ENCODE data around the gene FGD5. TPM values are rescaled to one million over a fixed set of nuclear protein-coding genes. Genes with fewer than 3 reads are reported as not detected.

Gene FGD5
- polyA plus RNA-seq, 3 donors, result 0.03 TPM; not detected in 2

DNA sequence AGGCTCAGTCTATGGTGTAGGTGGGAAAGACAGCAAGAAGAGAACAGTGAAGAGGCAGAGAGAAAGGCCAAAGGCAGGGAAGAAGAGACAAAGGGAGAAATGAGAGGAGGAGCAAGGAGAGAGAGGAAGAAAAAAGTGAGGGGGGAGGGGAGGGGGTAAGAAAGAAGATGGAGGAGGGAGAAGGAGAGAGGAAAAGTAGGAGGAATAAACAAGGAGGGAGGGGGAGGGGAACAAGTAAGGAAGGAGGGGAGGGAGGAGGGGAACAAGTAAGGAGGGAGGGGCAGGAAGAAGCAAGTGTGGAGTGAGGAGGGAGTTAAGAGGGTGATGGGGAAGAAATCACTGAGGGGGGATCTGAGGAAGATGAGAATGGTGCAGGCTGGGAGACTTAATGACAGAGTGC lies 45.5 kb upstream of the FGD5 start:
- Mint-ChIP-seq H3K4me3 (no peak overlapping the region), H3K27me3 (ENCODE audit: low read depth in 3 of 3) (peaks cover 0 to 2% (median 0%) of the 10 kb centered on the region in 3 donors), H3K27ac (no peak overlapping the region), H3K36me3 (no peaks in the 10 kb centered on the region), H3K4me1 (peaks cover 3% of the 10 kb centered on the region), H3K9me3 (peaks cover 0 to 2% (median 0%) of the 10 kb centered on the region in 7 donors)
- no peak overlapping the region for H3K4me2 ChIP-seq (replicated peaks; ENCODE audit: extremely low read depth, low read length, poor library complexity, severe bottlenecking)
- intact Hi-C loops (cut with micrococcal nuclease), result no loop called here
- no peak for DNase-seq
- H3K9ac ChIP-seq (ENCODE audit: insufficient read depth, low read length, poor library complexity, severe bottlenecking), result no peak overlapping the region
- H2AFZ ChIP-seq (ENCODE audit: insufficient read depth, low read depth, low read length, poor library complexity, severe bottlenecking), result no peak overlapping the region
- H3K27me3 ChIP-seq (ENCODE audit: control insufficient read depth in 2 of 2, insufficient read depth in 2 of 2, low read length in 2 of 2), result no peaks in the 10 kb centered on the region
- H3K27ac ChIP-seq (ENCODE audit: low read depth in 1 of 2, low read length in 2 of 2), result no peak overlapping the region
- no peaks in the 10 kb centered on the region for H4K20me1 ChIP-seq (ENCODE audit: insufficient read depth, low read length)
- H3K36me3 ChIP-seq (replicated peaks in 1 of 2; ENCODE audit: control insufficient read depth in 1 of 2, insufficient read depth in 2 of 2, low read length in 2 of 2), result no peaks in the 10 kb centered on the region
- H3K4me1 ChIP-seq (ENCODE audit: control insufficient read depth in 1 of 2, insufficient read depth in 2 of 2, low read length in 2 of 2), result no peaks in the 10 kb centered on the region
- H3K9me3 ChIP-seq (replicated peaks in 1 of 2; ENCODE audit: control insufficient read depth in 1 of 2, insufficient read depth in 1 of 2, low read length in 2 of 2), result no peaks in the 10 kb centered on the region
- TF ChIP-seq, protein P1, sequence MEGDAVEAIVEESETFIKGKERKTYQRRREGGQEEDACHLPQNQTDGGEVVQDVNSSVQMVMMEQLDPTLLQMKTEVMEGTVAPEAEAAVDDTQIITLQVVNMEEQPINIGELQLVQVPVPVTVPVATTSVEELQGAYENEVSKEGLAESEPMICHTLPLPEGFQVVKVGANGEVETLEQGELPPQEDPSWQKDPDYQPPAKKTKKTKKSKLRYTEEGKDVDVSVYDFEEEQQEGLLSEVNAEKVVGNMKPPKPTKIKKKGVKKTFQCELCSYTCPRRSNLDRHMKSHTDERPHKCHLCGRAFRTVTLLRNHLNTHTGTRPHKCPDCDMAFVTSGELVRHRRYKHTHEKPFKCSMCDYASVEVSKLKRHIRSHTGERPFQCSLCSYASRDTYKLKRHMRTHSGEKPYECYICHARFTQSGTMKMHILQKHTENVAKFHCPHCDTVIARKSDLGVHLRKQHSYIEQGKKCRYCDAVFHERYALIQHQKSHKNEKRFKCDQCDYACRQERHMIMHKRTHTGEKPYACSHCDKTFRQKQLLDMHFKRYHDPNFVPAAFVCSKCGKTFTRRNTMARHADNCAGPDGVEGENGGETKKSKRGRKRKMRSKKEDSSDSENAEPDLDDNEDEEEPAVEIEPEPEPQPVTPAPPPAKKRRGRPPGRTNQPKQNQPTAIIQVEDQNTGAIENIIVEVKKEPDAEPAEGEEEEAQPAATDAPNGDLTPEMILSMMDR (IDR thresholded peaks at IDR 0.05), result no peak
- no peaks in the 10 kb centered on the region for H3K79me2 ChIP-seq (ENCODE audit: insufficient read depth, low read length)
- H3K4me3 ChIP-seq (replicated peaks in 1 of 3; ENCODE audit: low read depth in 2 of 3, low read length in 3 of 3), result no peak overlapping the region

DNA sequence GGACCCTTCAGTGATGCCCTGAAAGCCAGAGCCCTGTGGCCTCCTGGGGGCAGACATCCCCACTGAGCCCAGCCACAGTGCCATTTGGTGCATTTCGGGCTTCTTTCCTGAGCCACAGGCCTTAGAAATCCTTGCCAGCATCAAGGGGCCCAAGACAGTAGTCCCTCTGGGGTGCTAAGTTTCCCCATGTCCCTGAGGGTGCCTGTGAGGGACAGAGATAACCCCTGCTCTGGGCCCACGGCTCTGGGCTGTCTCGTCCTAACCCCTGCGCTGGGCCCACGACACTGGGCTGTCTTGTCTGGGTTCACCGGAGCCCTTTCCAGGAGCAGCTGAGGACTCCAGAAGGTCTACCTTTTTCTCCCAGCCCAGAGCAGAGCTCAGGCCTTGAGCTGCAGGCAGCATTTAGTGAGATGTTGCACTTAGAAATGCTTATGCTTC lies 45.1 kb upstream of the FGD5 start:
- Histone ChIP-seq H3K4me1 (ENCODE audit: control insufficient read depth in 1 of 2, insufficient read depth in 2 of 2, low read length in 2 of 2) (no peaks in the 10 kb centered on the region), H3K27ac (ENCODE audit: low read depth in 1 of 2, low read length in 2 of 2) (no peak overlapping the region), H3K9ac (ENCODE audit: insufficient read depth, low read length, poor library complexity, severe bottlenecking) (no peak overlapping the region), H3K9me3 (replicated peaks in 1 of 2; ENCODE audit: control insufficient read depth in 1 of 2, insufficient read depth in 1 of 2, low read length in 2 of 2) (no peaks in the 10 kb centered on the region), H2AFZ (ENCODE audit: insufficient read depth, low read depth, low read length, poor library complexity, severe bottlenecking) (no peak overlapping the region), H3K27me3 (ENCODE audit: control insufficient read depth in 2 of 2, insufficient read depth in 2 of 2, low read length in 2 of 2) (no peaks in the 10 kb centered on the region), H3K36me3 (replicated peaks in 1 of 2; ENCODE audit: control insufficient read depth in 1 of 2, insufficient read depth in 2 of 2, low read length in 2 of 2) (no peaks in the 10 kb centered on the region), H3K4me3 (replicated peaks in 1 of 3; ENCODE audit: low read depth in 2 of 3, low read length in 3 of 3) (no peak overlapping the region), H3K79me2 (ENCODE audit: insufficient read depth, low read length) (no peaks in the 10 kb centered on the region), H3K4me2 (replicated peaks; ENCODE audit: extremely low read depth, low read length, poor library complexity, severe bottlenecking) (no peak overlapping the region), H4K20me1 (ENCODE audit: insufficient read depth, low read length) (no peaks in the 10 kb centered on the region)
- Mint-ChIP-seq H3K9me3 (peaks cover 0 to 7% (median 3%) of the 10 kb centered on the region in 7 donors), H3K27ac (no peak overlapping the region), H3K36me3 (no peaks in the 10 kb centered on the region), H3K4me3 (no peak overlapping the region), H3K4me1 (peaks cover 3% of the 10 kb centered on the region), H3K27me3 (ENCODE audit: low read depth in 3 of 3) (peaks cover 0 to 2% (median 0%) of the 10 kb centered on the region in 3 donors)
- DNase-seq, result no peak
- intact Hi-C loops (cut with micrococcal nuclease), result no loop called here
- whole genome bisulfite sequencing (ENCODE audit: insufficient coverage), result 94% methylated on average over 5 of the region's 6 CpGs
- TF ChIP-seq, protein P1 (IDR thresholded peaks at IDR 0.05), result no peak
